Endothelial cell of umbilical vein (primary cell): Measurements from ENCODE around the gene SLC1A4. TPM values are rescaled to one million over a fixed set of nuclear protein-coding genes. Genes with fewer than 3 reads are reported as not detected.

Experiments
- BruUV-seq: library from RNA; stranded (reverse); fragments of 400-500 nt; replicated peaks from 2 replicates; lab custom pipeline; 2021; lab: Mats Ljungman, UMichigan
- CTCF ChIA-PET: fragments of 300-600, 350-600 bp; sonication (Branson Sonifier 250); formaldehyde crosslinking; loops from one replicate; lab custom pipeline; 2021; ENCODE audit warnings: antibody characterized with exemption, inconsistent platforms; lab: Charles Lee
- POLR2A ChIA-PET: fragments of 300-600, 350-600 bp; sonication (Branson Sonifier 250); formaldehyde crosslinking; loops from one replicate; lab custom pipeline; 2021; ENCODE audit warnings: antibody characterized with exemption, inconsistent platforms; lab: Charles Lee
- DNase-seq: peaks from one replicate; pipeline ENCODE4 v3.0.0-alpha.2; 2011; ENCODE audit warnings: low read depth, low spot score
- FAIRE-seq: peaks from 2 replicates; lab custom pipeline; 2011; peaks lifted over from hg19 to GRCh38; lab: Jason Lieb, UNC
- H2AFZ ChIP-seq: 2 replicates; pipeline ENCODE4 v1.6.0; 2012; ENCODE audit warnings: low read depth, low read length, control low read depth, inconsistent platforms
- H3K27ac ChIP-seq: 2 replicates; pipeline ENCODE4 v1.5.1; 2011; ENCODE audit warnings: low read depth, mild to moderate bottlenecking, control low read depth, low read length, moderate library complexity; ENCODE audit not compliant: insufficient read depth
- H3K27me3 ChIP-seq, 2 experiments: 2 replicates each; pipeline versions ENCODE4 v1.6.0 to v1.6.1; 2011; ENCODE audit warnings: low read length in 2 of 2, mixed read lengths in 1 of 2; ENCODE audit not compliant: control insufficient read depth in 2 of 2, insufficient read depth in 2 of 2
- H3K36me3 ChIP-seq, 2 experiments: 2 replicates in 1 of 2; 3 replicates in 1 of 2; pipeline ENCODE4 v1.5.1; 2011; ENCODE audit warnings: low read length in 2 of 2, mild to moderate bottlenecking in 1 of 2, moderate library complexity in 1 of 2; ENCODE audit not compliant: control insufficient read depth in 2 of 2, insufficient read depth in 2 of 2; ENCODE audit errors: extremely low read depth in 1 of 2
- H3K4me1 ChIP-seq: 3 replicates; pipeline ENCODE4 v1.5.1; 2011; ENCODE audit warnings: mild to moderate bottlenecking, low read length; ENCODE audit not compliant: control insufficient read depth, insufficient read depth; ENCODE audit errors: extremely low read depth
- H3K4me2 ChIP-seq: 2 replicates; pipeline ENCODE4 v1.6.1; 2011; ENCODE audit warnings: low read length, control low read depth, mixed read lengths; ENCODE audit not compliant: insufficient read depth
- H3K4me3 ChIP-seq, 3 experiments: fragments of 200-600 bp in 1 of 3; sonication (generic), shearing (Covaris generic) in 1 of 3; replicated peaks in 1 of 3; 2 replicates each; pipeline ENCODE4 v1.5.1; 2011 to 2016; ENCODE audit warnings: control low read depth in 3 of 3, low read length in 3 of 3, mild to moderate bottlenecking in 2 of 3, inconsistent platforms in 1 of 3, low read depth in 1 of 3, moderate library complexity in 1 of 3; ENCODE audit not compliant: insufficient read depth in 1 of 3
- H3K79me2 ChIP-seq: 2 replicates; pipeline ENCODE4 v1.6.0; 2012; ENCODE audit warnings: low read length, inconsistent platforms; ENCODE audit not compliant: control insufficient read depth, insufficient read depth
- H3K9ac ChIP-seq: replicated peaks from 2 replicates; pipeline ENCODE3; 2011; ENCODE audit warnings: low read length, control low read depth; ENCODE audit not compliant: insufficient read depth; ENCODE audit errors: extremely low read depth
- H3K9me1 ChIP-seq: replicated peaks from 3 replicates; pipeline ENCODE4 v1.6.0; 2011; ENCODE audit warnings: mild to moderate bottlenecking, low read length; ENCODE audit not compliant: control insufficient read depth, insufficient read depth; ENCODE audit errors: extremely low read depth
- H3K9me3 ChIP-seq: replicated peaks from 2 replicates; pipeline ENCODE4 v1.5.1; 2012; ENCODE audit warnings: low read length, inconsistent platforms; ENCODE audit not compliant: control insufficient read depth, insufficient read depth
- H4K20me1 ChIP-seq: replicated peaks from 2 replicates; pipeline ENCODE3; 2011; ENCODE audit warnings: mild to moderate bottlenecking, low read length; ENCODE audit not compliant: control insufficient read depth, insufficient read depth; ENCODE audit errors: extremely low read depth
- CTCF ChIP-seq, 2 donors: IDR thresholded peaks; 1 replicate in 1 of 2; 2 replicates in 1 of 2; pipeline ENCODE4 v1.5.1; 2011; ENCODE audit warnings: low read length in 2 of 2, mild to moderate bottlenecking in 2 of 2, moderate library complexity in 2 of 2, control low read depth in 1 of 2, inconsistent platforms in 1 of 2, low read depth in 1 of 2; ENCODE audit not compliant: insufficient read depth in 1 of 2; ENCODE audit errors: extremely low read depth in 1 of 2
- EZH2 ChIP-seq: IDR thresholded peaks from 2 replicates; pipeline ENCODE4 v1.6.1; 2012; ENCODE audit warnings: borderline replicate concordance, low read depth, mild to moderate bottlenecking, moderate library complexity, low read length, inconsistent platforms; ENCODE audit not compliant: severe bottlenecking
- FOS ChIP-seq: IDR thresholded peaks from 2 replicates; pipeline ENCODE4 v1.6.1; 2011; ENCODE audit warnings: mild to moderate bottlenecking, low read length, moderate library complexity, borderline replicate concordance; ENCODE audit not compliant: insufficient read depth
- GATA2 ChIP-seq: IDR thresholded peaks from 2 replicates; pipeline ENCODE4 v1.7.0; 2011; ENCODE audit warnings: low read depth, mild to moderate bottlenecking, moderate library complexity, mixed read lengths, low read length; ENCODE audit not compliant: insufficient read length, insufficient read depth
- JUN ChIP-seq: IDR thresholded peaks from 2 replicates; pipeline ENCODE4 v1.6.1; 2011; ENCODE audit warnings: borderline replicate concordance, low read depth; ENCODE audit not compliant: insufficient read length, insufficient read depth
- MYC ChIP-seq: IDR thresholded peaks from one replicate; pipeline ENCODE4 v1.6.1; 2011; ENCODE audit warnings: mild to moderate bottlenecking, low read depth, low read length
- POLR2A ChIP-seq: IDR thresholded peaks from 2 replicates; pipeline ENCODE4 v1.6.1; 2012; ENCODE audit warnings: low read depth, mild to moderate bottlenecking, control low read depth, low read length
- POLR2AphosphoS5 ChIP-seq: IDR thresholded peaks from 2 replicates; pipeline ENCODE4 v1.6.1; 2012; ENCODE audit warnings: low read depth, mild to moderate bottlenecking, control low read depth, low read length, moderate library complexity; ENCODE audit not compliant: insufficient read depth
- dilution Hi-C: fragments of 300-500 bp; cut with MboI; formaldehyde crosslinking; loops from one replicate; pipeline ENCODE4 v1.15.0; 2019; ENCODE audit warnings: low sequenced_read_pairs; ENCODE audit not compliant: extremely low pct_ligation_motif_present
- intact Hi-C: fragments of 100-400 bp; cut with micrococcal nuclease; formaldehyde crosslinking; loops from one replicate; pipeline ENCODE4 v1.10.0; 2022
- polyA plus RNA-seq, 4 experiments: library from polyadenylated mRNA; depleted of rRNA in 3 of 4; stranded (reverse) in 3 of 4; unstranded in 1 of 4; fragments of >200 nt; gene quantifications; 2 replicates each; pipeline versions ENCODE4 v1.2.1 to v1.2.3, GENCODE V29; 2011 to 2012; ENCODE audit warnings: missing spikeins in 1 of 4
- total RNA-seq: library from RNA; stranded (reverse); gene quantifications from 2 replicates; pipeline ENCODE4 v1.2.3, GENCODE V29; 2021
- TF ChIP-seq, protein P1 (sequence below): IDR thresholded peaks from 2 replicates; pipeline ENCODE4 v1.6.1; 2011; ENCODE audit not compliant: insufficient read depth, insufficient read length

Gene SLC1A4
- total and polyA plus RNA-seq, 2 donors (not counting 3 experiments of a cell fraction or from before 2014, with no cell fraction given) = 9.9 to 13.9 TPM

GRCh38 chr2:65053199-65053598, 64.0 kb downstream of the SLC1A4 start:
- Histone ChIP-seq H3K79me2 (peaks cover 13% of the 10 kb centered on the region), H3K4me2 (no peak overlapping the region), H3K9me1 (no peaks in the 10 kb centered on the region), H4K20me1 (no peaks in the 10 kb centered on the region), H3K4me1 (peaks cover 14% of the 10 kb centered on the region), H3K36me3 (no peaks in the 10 kb centered on the region), H3K27ac (no peak overlapping the region), H3K27me3 (no peaks in the 10 kb centered on the region), H3K9me3 (no peaks in the 10 kb centered on the region), H3K4me3 (no peak overlapping the region), H3K9ac (no peak overlapping the region), H2AFZ (no peak overlapping the region)
- intact Hi-C loops (no loop called here), dilution Hi-C loops (no loop called here)
- POLR2A ChIA-PET = no interaction called here
- BruUV-seq = no TSS peak
- CTCF ChIA-PET = interaction anchor here (1.3 to 2.1 kb wide), 3 partner anchors 11 to 520 kb away, joined by 3 to 7 read pairs (median 7); no protein-coding TSS in a partner anchor
- FAIRE-seq = no peak
- no peak for DNase-seq
- no peak for TF ChIP-seq POLR2AphosphoS5
- no peak for TF ChIP-seq EZH2
- no peak for TF ChIP-seq POLR2A
- TF ChIP-seq, protein P1, sequence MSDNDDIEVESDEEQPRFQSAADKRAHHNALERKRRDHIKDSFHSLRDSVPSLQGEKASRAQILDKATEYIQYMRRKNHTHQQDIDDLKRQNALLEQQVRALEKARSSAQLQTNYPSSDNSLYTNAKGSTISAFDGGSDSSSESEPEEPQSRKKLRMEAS = no peak
- no peak for TF ChIP-seq MYC
- no peak for TF ChIP-seq CTCF (IDR thresholded peaks at IDR 0.05; ENCODE audit: extremely low read depth in 1 of 2, insufficient read depth in 1 of 2, low read depth in 1 of 2, low read length in 2 of 2)
- no peak for TF ChIP-seq GATA2
- no peak for TF ChIP-seq FOS
- no peak for TF ChIP-seq JUN
